ENCODE data around the gene MAFF.
A peak's percentile ranks its signal among the peaks of the same experiment; 100 is the strongest.
"Not testable (repeated sequence)": the region's sequence is repeated elsewhere in the genome, so short reads cannot be mapped to it uniquely, and the experiment has no call there.

The MAFF gene

GRCh38 chr22:38228326-38228872, 26.6 kb downstream of the MAFF start:
- DNase-seq = no peak

DNA sequence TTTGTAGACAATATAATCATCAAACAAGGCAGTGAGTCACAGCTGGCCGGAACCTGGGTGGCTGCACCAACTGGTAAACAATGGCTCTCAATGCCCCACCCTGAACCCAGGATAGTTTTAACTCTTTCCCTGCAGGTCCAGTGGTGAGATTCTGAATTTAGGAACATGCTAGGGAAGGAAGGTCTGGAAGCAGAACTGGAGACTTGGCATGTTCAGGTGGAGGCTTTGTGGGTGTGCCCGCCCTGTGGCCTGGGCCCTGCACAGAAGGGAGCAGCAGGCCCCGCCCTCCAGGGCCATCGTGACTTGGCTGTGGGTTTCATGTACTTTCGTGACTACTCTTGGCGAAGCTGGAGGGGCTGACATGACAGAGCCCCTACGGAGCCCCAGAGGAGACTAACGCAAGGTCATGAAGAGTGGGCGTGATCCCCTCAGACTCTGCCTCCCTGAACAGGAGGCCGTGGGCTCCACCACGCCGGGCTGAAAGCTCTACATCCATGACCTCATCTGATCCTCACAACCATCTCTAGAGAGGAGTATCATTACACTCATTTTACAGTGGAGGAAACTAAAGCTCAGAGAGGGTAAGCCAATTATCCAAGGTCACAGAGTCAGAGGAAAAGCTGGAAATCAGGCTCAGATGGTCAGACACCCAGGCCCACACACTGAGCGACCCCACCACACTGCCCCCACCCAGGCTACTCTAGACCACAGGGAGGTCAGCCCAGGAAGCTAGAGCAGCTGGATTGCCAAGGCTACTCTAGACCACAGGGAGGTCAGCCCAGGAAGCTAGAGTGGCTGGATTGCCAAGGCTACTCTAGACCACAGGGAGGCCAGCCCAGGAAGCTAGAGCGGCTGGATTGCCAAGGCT, 27.3 kb downstream of the MAFF start:
- no peak for DNase-seq

GRCh38 chr22:38230108-38230825, 28.5 kb downstream of the MAFF start:
- peak; percentile 35 for DNase-seq

- DNase-seq = no peak
Observed at GRCh38 chr22:38230916-38231315, 29.1 kb downstream of the MAFF start.

- DNase-seq = no peak
Observed at GRCh38 chr22:38232196-38232595, 30.4 kb downstream of the MAFF start.

DNA sequence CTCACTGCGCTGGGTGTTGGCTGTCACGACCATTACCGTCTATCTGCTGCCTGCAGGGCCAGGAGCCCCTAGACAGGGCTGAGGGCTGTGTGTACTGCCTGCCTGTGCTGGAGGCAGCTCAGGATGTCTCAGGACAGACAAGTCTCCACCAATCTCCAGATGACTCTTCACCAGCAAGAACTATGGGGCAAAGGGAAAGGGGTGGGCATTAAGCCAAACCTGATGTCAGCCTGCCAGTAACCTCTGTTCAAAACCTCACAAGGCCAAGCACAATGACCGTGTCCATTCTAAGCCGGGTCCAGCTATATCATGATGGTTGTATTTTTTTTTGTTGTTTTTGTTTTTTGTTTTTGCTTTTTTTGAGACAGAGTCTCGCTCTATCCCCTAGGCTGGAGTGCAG, 31.6 kb downstream of the MAFF start:
- no peak for DNase-seq

DNA sequence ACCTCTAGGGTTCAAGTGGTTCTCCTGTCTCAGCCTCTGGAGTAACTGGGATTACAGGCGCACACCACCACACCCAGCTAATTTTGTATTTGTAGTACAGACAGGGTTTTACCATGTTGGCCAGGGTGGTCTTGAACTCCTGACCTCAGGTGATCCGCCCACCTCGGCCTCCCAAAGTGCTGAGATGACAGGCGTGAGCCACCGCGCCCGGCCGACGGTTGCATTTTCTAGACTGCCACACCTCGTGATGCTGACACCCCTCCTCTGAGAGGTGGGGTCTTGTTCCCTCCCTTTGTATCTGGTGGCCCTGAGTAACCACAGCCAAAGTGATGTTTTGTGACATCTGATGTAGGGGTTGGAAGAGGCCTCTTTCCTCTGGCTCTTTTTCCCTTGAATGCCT, 32.1 kb downstream of the MAFF start:
- DNase-seq = not testable (repeated sequence)

- no peak for DNase-seq
Observed at GRCh38 chr22:38235240-38235850, 33.6 kb downstream of the MAFF start.

- DNase-seq = no peak
Observed at GRCh38 chr22:38236786-38237185, 35.0 kb downstream of the MAFF start.

- DNase-seq = no peak
Observed at GRCh38 chr22:38238519-38239071, 36.8 kb downstream of the MAFF start.

- no peak for DNase-seq
Observed at GRCh38 chr22:38239101-38239761, 37.4 kb downstream of the MAFF start.

GRCh38 chr22:38240734-38241252, 39.0 kb downstream of the MAFF start:
- no peak for DNase-seq

DNA sequence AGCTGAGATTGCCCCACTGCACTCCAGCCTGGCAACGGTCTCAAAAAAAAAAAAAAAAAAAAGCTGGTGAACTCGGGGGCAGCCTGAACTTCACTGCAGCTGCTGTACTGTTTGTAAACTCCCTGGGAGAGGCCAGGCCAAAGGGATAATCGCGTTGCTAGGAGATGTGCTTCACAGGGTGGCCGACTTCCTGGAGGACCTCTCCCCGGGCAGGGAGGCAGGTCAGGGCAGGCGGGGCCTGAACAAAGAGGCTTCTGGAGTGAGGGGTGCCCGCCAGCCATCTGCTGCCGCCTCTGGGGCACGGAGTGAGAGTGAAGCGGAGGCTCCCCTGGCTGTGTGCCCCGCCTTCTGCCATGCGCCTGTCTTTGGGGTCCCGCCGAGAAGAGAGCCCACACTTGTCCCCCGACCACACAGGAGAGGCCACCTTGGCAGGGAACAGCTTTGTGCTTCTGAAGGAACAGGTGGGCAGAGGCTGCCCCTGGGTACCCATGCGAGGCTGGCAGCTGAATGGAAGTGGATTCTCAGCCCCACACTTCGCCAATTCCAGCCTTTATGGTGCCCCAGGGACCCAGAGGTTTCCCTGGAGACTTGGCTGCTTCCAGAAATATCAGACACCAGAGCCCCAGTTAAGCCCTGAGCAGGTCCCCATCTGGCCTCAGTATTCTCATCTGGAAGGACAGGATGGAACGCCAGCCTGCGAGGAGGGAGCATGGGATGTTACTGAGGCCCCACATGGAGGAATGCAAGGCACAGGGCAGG, 41.4 kb downstream of the MAFF start:
- DNase-seq = no peak

DNA sequence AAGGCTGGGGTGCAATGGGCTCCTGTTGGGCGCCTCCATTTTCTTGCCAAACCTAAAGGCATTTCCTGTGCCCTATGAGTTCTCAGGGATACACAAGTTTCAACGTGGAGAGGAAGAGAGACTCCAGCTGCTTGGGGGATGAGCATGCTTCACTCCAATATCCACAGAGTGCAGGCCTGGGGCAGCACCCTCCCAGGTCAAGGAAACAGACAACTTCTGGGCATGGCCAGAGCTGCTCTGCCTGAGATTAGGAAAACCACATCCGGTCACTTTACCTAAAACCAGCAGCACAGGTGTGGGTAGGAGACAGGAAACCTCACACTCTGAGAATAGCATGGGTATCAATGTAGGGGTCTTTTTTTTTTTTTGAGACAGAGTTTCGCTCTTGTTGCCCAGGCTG, 42.3 kb downstream of the MAFF start:
- DNase-seq = no peak

GRCh38 chr22:38246046-38246658, 44.4 kb downstream of the MAFF start:
- no peak for DNase-seq

GRCh38 chr22:38246692-38247091, 44.9 kb downstream of the MAFF start:
- no peak for DNase-seq

GRCh38 chr22:38247713-38248112, 45.9 kb downstream of the MAFF start:
- DNase-seq = no peak

GRCh38 chr22:38248280-38248679, 46.5 kb downstream of the MAFF start:
- no peak for DNase-seq

GRCh38 chr22:38249301-38249700, 47.5 kb downstream of the MAFF start:
- no peak for DNase-seq

DNA sequence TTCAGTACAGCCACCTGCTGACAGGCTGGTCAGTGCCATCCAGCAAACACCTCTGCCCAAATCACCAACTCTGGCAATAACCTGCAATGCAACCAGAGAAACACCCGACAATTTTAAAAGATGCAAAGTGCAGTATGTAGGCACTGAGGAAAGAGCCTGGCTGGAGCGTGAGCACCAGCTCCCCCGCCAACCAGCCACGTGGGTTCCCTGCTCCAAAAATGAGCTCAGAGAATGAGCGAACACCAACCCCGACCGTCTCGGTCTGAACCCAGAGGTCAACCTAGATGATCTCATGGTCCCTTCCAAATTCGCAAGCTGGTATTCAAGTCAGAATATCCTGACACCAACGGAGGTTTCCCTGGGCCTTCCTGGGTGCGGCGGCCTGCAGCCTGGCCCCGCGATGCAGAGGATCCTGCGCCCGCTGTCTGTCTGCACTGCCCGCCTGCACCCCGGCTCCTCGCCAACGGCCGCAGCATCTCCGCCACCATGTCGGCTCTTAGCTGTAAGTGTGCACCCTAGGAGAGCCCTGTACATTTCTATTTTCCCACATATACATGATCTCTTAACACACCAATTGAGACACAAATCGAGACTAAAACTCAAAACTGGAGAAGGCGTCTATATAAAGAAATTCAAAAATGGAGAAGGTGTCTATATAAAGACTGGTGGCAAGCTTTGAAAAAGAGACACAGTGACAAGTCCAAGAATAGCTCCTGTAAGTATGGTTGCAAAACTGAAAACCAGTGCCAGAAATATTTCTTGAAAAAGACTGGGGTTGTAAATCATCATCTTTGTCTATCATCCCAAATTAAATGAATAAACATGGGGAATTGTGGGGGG, 48.2 kb downstream of the MAFF start:
- no peak for DNase-seq
